Nephron (organoid): Measurements from ENCODE around the gene PIAS1.
"Not testable (repeated sequence)": the region's sequence is repeated elsewhere in the genome, so short reads cannot be mapped to it uniquely, and the experiment has no call there.

Experiments
- H3K27ac Mint-ChIP-seq, 3 experiments: 2 replicates each; pipeline ENCODE4 v1.8.0; 2020; ENCODE audit warnings: mixed read lengths in 3 of 3, mild to moderate bottlenecking in 2 of 3, moderate library complexity in 1 of 3
- H3K27me3 Mint-ChIP-seq: 2 replicates; pipeline ENCODE4 v1.8.0; 2021; ENCODE audit warnings: low read depth, mild to moderate bottlenecking, moderate library complexity, mixed read lengths
- H3K36me3 Mint-ChIP-seq: 2 replicates; pipeline ENCODE4 v1.8.0; 2020; ENCODE audit warnings: low read depth, mixed read lengths
- H3K4me1 Mint-ChIP-seq: 2 replicates; pipeline ENCODE4 v1.8.0; 2020; ENCODE audit warnings: mixed read lengths
- H3K4me3 Mint-ChIP-seq, 3 experiments: 2 replicates each; pipeline ENCODE4 v1.8.0; 2020; ENCODE audit warnings: mild to moderate bottlenecking in 3 of 3, mixed read lengths in 3 of 3, moderate library complexity in 2 of 3
- H3K9me3 Mint-ChIP-seq: 2 replicates; pipeline ENCODE4 v1.8.0; 2020; ENCODE audit warnings: mixed read lengths
- CTCF ChIP-seq, 3 experiments: fragments of 200-600 bp; sonication (generic); IDR thresholded peaks; one replicate each; pipeline ENCODE4 v1.5.0; 2021; ENCODE audit warnings: antibody characterized with exemption in 3 of 3; ENCODE audit not compliant: unreplicated experiment in 3 of 3

Gene PIAS1

GRCh38 chr15:68157074-68157473 lies 103.0 kb downstream of the PIAS1 start:
- TF ChIP-seq CTCF (IDR thresholded peaks at IDR 0.05; ENCODE audit: unreplicated experiment in 3 of 3): no peak
- Mint-ChIP-seq H3K27ac (no peak overlapping the region), H3K36me3 (peaks cover 35% of the 10 kb centered on the region), H3K27me3 (no peaks in the 10 kb centered on the region), H3K9me3 (peaks cover 8% of the 10 kb centered on the region), H3K4me1 (no peaks in the 10 kb centered on the region), H3K4me3 (no peak overlapping the region)

- no peaks in the 10 kb centered on the region for H3K4me1 Mint-ChIP-seq
- H3K27me3 Mint-ChIP-seq: no peaks in the 10 kb centered on the region
- peaks cover 8% of the 10 kb centered on the region for H3K9me3 Mint-ChIP-seq
- no peak overlapping the region for H3K27ac Mint-ChIP-seq
- no peak for TF ChIP-seq CTCF (IDR thresholded peaks at IDR 0.05; ENCODE audit: unreplicated experiment in 3 of 3)
- peaks cover 37% of the 10 kb centered on the region for H3K36me3 Mint-ChIP-seq
- H3K4me3 Mint-ChIP-seq: no peak overlapping the region
Measured at GRCh38 chr15:68158046-68158628, 104.0 kb downstream of the PIAS1 start.

DNA sequence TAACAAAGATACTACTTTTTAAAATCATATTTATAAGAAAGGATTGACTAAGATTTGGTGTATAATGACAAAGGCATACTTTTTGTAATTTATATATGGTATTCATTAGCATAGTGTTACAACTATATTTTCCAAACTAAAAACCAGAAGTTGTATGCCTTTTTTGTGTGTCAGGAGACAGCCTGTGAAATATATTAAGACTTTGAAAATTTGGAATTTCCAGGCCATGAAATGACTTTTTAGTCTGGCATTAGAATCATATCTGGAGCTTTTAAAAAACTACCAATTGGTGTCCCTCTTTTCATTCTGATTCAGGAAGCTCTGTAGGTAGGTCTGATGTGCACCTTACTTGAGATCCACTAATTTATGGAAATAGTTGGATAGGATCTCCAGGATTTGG lies 109.1 kb downstream of the PIAS1 start:
- no peak overlapping the region for H3K4me3 Mint-ChIP-seq
- peaks cover 8% of the 10 kb centered on the region for H3K9me3 Mint-ChIP-seq

DNA sequence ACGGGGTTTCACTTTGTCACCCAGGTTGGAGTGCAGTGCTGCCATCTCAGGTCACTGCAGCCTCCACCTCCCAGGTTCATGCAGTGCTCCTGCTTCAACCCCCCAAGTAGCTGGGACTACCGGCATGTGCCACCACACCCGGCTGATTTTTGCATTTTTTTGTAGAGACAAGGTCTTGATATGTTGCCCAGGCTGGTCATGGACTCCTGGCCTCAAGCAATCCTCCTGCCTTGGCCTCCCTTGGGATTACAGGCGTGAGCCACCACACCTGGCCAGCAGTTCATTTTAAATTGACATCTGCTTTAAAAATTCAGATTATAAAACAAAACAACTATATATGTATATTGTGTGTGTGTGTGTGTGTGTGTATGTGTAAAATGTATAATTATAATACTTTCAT lies 112.7 kb downstream of the PIAS1 start:
- Mint-ChIP-seq H3K27me3 (no peaks in the 10 kb centered on the region), H3K4me3 (no peak overlapping the region), H3K4me1 (no peaks in the 10 kb centered on the region), H3K36me3 (peaks cover 41% of the 10 kb centered on the region), H3K9me3 (no peaks in the 10 kb centered on the region), H3K27ac (no peak overlapping the region)
- no peak for TF ChIP-seq CTCF (IDR thresholded peaks at IDR 0.05; ENCODE audit: unreplicated experiment in 3 of 3)

More for the DNA sequence above, 109.1 kb downstream of the PIAS1 start:
- Mint-ChIP-seq H3K27me3 (no peaks in the 10 kb centered on the region), H3K4me1 (no peaks in the 10 kb centered on the region), H3K27ac (no peak overlapping the region), H3K36me3 (peaks cover 45% of the 10 kb centered on the region)
- no peak for TF ChIP-seq CTCF (IDR thresholded peaks at IDR 0.05; ENCODE audit: unreplicated experiment in 3 of 3)

DNA sequence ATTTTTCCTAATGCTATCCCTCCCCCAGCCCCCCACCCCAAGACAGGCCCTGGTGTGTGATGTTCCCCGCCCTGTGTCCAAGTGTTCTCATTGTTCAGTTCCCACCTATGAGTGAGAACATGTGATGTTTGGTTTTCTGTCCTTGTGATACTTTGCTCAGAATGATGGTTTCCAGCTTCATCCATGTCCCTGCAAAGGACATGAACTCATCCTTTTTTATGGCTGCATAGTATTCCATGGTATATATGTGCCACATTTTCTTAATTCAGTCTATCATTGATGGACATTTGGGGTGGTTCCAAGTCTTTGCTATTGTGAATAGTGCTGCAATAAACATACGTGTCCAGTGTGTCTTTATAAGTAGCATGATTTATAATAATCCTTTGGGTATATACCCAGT lies 117.9 kb downstream of the PIAS1 start:
- not testable (repeated sequence) for H3K27me3 Mint-ChIP-seq, H3K9me3 Mint-ChIP-seq, H3K27ac Mint-ChIP-seq, H3K4me1 Mint-ChIP-seq, H3K4me3 Mint-ChIP-seq
- H3K36me3 Mint-ChIP-seq: peaks cover 45% of the 10 kb centered on the region

DNA sequence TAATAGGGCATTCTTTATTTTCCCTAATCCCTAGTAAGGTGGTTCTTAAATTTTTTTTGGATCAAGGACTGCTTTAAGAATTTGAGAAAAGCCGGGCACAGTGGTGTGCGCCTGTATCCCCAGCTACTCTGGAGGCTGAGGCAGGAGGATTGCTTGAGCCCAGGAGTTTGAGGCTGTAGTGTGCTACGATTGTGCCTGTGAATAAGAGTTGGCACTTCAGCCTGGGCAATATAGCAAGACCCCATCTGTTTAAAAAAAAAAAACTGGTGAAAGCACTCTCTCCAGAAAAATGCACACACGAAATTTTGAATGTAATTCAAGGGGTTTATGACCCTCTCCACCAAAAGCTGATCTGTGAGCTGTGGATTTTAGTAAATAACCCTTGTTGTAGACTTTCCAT lies 119.0 kb downstream of the PIAS1 start:
- H3K9me3 Mint-ChIP-seq: no peaks in the 10 kb centered on the region
- H3K36me3 Mint-ChIP-seq: peaks cover 51% of the 10 kb centered on the region
- no peaks in the 10 kb centered on the region for H3K27me3 Mint-ChIP-seq
- H3K4me3 Mint-ChIP-seq: no peak overlapping the region
- H3K4me1 Mint-ChIP-seq: no peaks in the 10 kb centered on the region
- no peak for TF ChIP-seq CTCF (IDR thresholded peaks at IDR 0.05; ENCODE audit: unreplicated experiment in 3 of 3)
- H3K27ac Mint-ChIP-seq: no peak overlapping the region
